Stimulated activated CD8-positive, alpha-beta memory T cell treated with anti-CD3 and anti-CD28 coated beads, Interleukin-15, amount 100 ng/mL, for 48 hours (primary cell): Measurements from ENCODE around the gene ACTG2.
"Not testable (repeated sequence)": the region's sequence is repeated elsewhere in the genome, so short reads cannot be mapped to it uniquely, and the experiment has no call there.

ENCODE experiments used
- DNase-seq, 2 donors: peaks; one replicate each; pipeline ENCODE4 v3.0.0-alpha.2; 2020; ENCODE audit warnings: low read depth in 2 of 2

ACTG2 gene

DNA sequence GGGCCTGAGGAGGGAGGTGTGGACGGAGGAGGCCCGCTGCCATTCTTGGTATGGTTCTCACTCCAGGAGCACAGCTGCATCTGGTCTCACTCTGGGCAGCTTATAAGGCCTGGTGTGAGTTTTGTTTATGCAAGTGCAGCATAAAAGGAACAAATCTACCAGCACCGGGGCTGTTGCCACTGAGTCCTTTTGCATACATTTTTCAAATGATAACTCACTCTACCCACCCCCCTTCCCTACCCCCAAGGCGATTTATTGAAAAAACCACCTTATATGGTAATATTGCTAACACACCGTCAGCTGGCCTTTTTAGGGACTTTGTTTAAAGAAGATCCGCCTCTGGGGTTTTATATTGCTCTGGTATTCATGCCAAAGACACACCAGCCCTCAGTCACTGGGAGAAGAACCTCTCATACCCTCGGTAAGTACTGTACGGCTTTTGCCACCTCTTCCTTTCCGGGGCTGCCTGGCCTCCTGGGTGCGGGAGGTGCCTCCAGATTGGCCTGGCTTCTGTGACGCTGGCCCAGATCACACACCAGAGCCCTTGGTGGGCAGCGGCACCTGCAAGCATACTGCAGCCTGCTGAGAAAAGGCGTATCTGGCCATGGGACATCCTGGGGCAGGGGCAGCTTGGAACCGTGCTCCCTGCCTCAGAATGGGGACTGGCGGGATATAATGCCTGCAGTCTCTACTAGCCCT, at the start of gene ACTG2:
Gene ACTG2 (plus strand): TSS at position 378 of the 699 bp plus-strand sequence. CDS start 8,304 bp downstream, outside the sequence.
- no peak for DNase-seq

GRCh38 chr2:73844087-73844486, 48.7 kb upstream of the ACTG2 start:
- no peak for DNase-seq

DNA sequence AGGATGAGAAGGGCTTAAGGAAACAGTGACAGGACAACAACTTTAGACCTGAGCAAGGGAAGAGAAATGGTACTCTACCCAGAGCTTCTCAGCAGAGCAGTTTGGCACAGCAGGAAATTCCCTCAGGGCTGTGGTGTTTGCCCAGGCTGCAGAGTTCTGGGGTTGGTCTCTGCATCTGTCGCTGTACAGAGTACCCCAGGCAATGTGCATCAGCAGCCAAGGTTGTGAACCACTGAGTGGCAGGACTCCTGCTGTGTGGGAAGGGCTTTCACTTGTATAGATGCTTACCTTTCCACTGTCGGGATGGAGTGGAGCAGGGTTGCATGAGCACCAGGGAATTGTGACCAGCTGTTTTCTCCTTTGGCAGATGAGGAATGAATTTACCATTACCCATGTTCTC, 42.8 kb upstream of the ACTG2 start:
- DNase-seq, result no peak

- no peak for DNase-seq
Measured at GRCh38 chr2:73851274-73851673, 41.5 kb upstream of the ACTG2 start.

GRCh38 chr2:73852020-73852419, 40.8 kb upstream of the ACTG2 start:
- no peak for DNase-seq

DNA sequence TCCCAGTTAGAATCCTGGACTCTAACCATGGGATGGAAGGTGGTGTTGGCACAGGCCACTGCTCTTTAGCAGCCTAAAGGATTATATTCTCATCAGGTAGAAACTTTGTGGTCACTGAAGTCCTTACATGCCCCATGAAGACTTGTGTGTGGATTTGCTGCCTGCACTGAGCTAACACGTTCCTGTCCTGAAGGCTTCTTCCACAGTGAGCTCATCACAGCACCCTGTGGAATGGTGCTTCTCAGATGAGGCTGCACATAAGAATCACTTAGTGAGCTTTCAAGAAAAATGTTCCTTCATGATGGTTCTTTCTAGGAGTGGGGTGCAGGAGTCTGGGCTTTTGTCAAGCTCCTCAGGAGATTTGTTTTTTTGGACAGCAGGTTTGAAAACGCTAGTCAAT, 37.3 kb upstream of the ACTG2 start:
- DNase-seq, result no peak

- no peak for DNase-seq
Measured at GRCh38 chr2:73856214-73856613, 36.6 kb upstream of the ACTG2 start.

DNA sequence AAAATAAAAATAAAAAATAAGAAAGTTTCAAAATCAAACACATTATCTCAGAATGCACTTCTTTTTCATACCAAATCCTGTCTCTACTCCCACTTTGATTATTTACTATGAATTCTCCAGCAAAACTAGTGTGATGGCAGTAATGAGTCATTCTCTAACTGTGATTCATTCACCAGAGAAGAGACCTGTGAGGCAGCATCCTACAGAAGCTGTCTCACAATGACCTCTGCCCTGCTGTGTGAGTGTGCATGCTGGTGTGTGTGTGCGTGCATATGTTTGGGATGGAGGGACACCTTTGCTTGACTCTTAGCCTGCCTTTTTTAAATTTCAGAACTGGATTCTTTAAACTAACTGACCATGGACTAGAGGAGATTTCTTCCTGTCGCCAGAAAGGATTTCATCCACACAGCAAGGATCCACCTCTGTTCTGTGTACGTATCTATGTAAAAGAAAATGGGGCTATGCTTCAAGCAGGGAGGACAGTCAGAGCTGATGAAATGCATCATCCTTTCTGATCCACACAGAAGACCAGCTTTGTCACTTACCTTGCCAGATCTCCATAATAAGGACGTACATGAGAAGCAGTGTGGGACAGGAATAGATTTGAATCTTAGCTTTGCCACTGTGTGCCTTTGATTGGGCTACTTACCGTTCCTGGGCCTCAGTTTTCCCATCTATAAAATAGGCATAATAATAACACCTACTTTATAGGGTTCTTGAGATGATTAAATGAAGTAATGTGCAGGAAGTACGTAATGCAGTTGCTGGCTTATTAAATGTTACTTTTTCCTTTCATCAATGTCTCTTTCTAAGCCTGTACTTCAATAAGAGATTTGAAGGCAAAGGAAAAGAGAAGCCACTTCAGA, 32.9 kb upstream of the ACTG2 start:
- DNase-seq, result peak; percentile 34 to 36

DNA sequence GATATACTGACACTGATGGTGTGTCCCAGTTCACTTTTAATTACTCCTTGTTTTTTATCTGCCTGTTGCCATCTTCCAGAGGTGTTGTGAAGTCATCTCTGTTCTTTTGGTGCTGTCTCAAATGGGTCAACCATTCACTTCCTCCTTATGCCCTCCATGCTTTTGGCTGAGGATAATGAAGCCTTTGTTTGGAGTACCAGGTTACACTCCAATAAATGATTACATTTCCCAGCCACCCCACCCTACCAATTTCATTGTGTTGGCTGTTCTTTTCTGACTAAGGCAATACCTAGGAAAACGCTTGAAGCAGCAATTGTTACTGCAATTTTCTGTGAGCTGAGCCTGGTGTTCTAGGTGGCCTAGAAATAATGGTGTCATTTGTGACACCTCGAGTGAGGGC, 29.8 kb upstream of the ACTG2 start:
- DNase-seq, result no peak

GRCh38 chr2:73868204-73868978, 24.4 kb upstream of the ACTG2 start:
- DNase-seq, result no peak

DNA sequence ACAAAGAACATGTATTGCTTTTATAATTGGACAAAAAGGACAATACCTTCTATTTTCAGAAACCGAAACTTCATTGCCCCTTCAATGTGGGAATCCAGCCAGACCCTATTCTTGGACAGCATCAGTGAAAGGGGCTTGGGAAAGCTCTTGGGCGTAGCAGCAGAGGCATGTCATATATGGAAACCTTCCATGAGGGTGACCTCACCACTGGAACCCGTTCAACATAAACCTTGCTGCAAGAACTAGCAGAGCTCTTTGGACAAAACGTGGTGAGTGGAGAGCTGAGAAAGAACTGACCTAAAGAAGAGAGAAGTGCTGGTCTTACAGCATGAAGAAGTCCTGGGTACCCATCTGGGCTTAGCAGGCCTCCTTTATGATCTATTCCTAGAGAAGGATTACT, 22.7 kb upstream of the ACTG2 start:
- no peak for DNase-seq

DNA sequence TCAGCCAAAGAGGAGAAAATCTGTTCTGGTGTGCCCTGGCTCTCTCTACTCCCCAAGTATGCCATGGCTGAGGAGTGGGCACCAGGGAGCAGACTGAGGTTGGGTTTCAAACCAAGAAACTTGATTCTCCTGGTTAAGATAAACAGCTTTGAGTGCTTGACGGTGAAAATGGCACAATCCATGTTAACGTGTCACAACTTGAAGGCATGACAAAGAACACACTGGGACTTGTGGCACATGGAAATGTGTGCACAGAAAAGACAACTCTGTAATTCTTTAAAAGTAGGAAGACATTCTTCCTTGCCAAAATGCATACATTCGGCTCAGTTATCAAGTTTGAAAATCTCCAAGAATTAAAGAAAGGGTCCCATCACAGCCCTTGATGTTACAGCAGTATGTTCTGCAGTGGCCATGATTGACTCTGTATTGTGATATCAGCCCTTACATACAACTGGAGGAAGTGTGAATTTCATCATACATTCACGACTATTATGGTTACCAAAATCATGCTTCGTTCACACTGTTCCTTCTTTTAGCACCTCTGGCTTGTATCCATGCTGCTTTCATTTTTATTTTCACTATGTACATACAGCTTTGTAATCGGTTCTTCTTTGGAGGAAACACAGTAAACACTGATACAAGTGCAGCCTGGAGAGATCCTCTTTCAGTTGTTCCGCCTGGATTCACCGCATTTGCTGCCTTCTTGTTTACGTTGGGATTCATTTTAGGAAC, 15.6 kb upstream of the ACTG2 start:
- no peak for DNase-seq

DNA sequence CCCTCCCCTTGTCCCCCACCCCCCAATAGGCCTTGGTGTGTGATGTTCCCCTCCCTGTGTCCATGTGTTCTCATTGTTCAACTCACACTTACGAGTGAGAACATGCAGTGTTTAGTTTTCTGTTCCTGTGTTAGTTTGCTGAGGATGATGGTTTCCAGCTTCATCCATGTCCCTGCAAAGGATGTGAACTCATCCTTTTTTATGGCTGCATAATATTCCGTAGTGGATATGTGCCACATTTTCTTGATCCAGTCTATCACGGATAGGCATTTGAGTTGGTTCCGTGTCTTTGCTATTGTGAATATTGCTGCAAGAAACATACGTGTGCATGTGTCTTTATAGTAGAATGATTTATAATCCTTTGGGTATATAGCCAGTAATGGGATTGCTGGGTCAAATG, 14.8 kb upstream of the ACTG2 start:
- DNase-seq, result not testable (repeated sequence)

- no peak for DNase-seq
Measured at GRCh38 chr2:73885406-73885805, 7.4 kb upstream of the ACTG2 start.

DNA sequence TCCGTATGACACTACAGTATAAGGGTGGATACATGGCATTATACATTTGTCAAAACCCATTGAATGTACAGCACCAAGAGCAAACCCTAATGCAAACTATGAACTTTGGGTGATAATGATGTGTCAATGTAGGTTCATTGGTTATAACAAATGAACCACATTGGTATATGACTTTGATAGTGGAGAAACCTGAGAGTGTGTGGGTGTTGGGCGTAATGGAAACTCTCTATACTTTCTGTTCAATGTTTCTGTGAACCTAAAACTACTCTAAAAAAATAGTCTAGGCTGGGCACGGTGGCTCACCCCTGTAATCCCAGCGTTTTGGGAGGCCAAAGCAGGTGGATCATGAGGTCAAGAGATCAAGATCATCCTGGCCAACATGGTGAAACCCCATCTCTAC, 6.5 kb upstream of the ACTG2 start:
- peak; percentile 38 to 49 for DNase-seq

- not testable (repeated sequence) for DNase-seq
Measured at GRCh38 chr2:73887596-73888353, 5.0 kb upstream of the ACTG2 start.

DNA sequence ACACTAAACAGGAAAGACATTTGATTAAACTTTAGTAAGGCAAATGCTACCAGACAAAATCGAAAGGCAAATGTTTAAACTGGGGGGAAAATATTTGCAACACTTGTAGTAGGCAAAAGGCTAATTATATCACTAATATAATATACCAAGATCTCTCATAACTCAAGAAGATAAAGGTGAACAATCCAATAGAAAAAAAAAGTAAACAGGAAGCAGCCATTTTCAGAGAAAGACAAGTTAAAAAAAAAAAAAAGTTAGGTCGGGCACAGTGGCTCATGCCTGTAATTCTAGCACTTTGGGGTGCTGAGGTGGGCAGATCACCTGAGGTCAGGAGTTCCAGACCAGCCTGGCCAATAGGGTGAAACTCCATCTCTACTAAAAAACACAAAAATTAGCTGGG, 4.4 kb upstream of the ACTG2 start:
- DNase-seq, result no peak

DNA sequence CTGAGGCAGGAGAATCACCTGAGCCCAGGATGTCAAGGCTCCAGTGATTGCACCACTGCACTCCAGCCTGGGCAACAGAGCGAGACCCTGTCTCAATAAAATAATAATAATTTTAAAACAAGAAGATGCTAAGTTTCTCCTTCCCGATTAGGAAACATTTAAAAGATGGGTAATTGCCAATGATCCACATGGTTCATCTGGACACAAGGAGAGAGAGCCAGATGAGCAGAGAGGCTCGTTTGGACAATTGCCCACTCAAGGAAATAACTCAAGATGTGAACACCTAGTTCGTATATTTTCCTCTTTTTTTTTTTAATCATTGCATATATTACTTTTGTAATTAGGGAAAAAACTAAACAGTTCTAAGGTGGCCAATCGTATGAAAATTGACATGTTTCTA, 3.6 kb upstream of the ACTG2 start:
- no peak for DNase-seq

DNA sequence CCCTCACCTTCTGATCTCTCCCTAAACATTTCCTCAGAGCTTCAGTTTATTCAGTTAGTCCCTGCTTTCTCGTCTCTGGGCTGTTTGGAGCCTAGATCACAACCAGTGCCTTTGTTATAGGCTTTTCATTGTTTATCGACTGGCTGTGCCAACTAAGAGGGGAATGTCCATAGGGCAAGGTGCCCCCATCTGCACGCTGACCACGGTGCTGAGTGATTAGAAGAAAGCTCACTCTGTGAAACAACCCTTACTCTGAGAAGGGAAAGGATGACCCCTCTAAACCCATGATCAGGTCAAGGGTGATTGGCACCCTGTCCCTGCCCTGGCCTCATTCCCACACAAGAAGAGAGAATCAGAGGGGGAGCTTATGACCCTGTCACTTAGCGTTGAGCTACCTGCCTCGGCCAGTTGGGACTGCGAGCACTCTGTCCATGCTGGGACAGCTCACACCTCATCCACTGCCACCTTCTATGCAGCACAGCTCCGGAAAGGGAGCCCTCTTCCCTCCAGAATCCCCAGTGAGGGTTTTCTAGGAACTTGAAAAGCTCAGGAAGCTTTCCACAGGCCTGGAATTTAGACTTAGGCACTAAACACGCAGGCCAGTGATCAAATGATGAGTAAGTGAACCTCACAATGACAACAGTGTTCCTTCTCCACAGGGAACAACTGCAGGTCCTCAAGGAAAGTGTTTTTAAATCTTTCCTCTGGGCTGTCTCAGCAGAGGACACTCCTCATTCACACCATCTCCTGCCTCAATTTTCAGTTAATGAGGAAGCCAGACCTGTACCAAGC, 2.3 kb upstream of the ACTG2 start:
- DNase-seq, result no peak

- no peak for DNase-seq
Measured at GRCh38 chr2:73891276-73891901, 1.4 kb upstream of the ACTG2 start.
